GM12865 (cell line): ENCODE data around the gene PRLR.

Source experiments
- DNase-seq: peaks from one replicate; pipeline ENCODE4 v3.0.0; 2010; ENCODE audit warnings: low read depth
- H3K4me3 ChIP-seq: 2 replicates; pipeline ENCODE4 v1.5.1; 2011; ENCODE audit warnings: mild to moderate bottlenecking, low read depth, low read length, control low read depth
- CTCF ChIP-seq: IDR thresholded peaks from 2 replicates; pipeline ENCODE4 v1.5.1; 2011; ENCODE audit warnings: low read length, control low read depth, low read depth, inconsistent platforms; ENCODE audit not compliant: insufficient read depth; ENCODE audit errors: missing control alignments

PRLR gene

GRCh38 chr5:35146406-35146805 lies 83.9 kb downstream of the PRLR start:
- DNase-seq: no peak
- no peak for TF ChIP-seq CTCF
- H3K4me3 ChIP-seq: no peak overlapping the region

DNA sequence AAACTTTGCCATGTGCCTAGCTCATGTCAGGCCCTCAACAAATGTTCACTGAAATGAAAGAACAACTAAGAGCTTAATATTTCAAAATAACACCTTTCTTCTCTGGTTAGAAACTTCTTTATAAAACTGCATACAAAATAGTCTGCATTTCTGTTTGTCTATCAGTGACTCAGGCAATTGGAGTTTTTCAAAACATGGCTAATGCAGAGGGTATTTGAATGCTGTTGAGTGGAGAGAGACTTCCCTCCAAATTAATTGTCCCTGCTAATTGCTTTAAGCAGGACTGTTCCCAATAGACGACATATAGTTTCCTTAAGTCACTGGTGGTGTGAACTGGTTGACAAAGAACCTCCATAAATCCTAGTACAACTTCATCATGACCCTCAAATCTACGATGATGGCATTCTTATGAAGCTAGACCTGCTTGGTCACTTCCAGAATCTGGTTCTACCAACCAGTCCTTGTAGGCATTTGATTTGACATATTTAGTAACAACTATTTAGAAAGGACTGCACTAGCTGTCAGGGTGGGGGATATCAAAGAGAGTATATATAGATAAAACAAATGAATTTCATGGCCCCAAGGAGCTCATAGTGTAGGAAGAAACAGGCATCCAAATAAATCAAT lies 84.5 kb downstream of the PRLR start:
- TF ChIP-seq CTCF: no peak

DNA sequence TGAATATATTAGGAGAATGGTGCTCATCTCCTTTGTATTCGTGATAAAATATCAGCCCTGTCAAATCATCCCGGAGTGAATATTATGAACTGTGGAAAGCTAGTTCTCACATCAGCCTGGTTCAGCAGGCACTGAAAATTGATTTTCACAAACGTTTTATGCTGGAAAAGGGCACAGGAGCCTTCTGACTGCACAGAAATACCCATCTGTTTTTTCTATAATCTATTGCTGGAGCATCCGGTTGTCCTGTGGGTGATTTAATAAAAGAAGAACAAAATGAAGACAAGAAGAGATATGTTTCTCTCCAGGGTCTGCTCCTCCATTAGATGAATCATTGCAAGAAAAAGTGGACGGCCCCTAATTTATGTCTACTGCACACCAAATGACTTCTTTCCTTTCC lies 85.3 kb downstream of the PRLR start:
- TF ChIP-seq CTCF: no peak
- H3K4me3 ChIP-seq: no peak overlapping the region
- no peak for DNase-seq

More for the DNA sequence above, 84.5 kb downstream of the PRLR start:
- no peak overlapping the region for H3K4me3 ChIP-seq
- no peak for DNase-seq

DNA sequence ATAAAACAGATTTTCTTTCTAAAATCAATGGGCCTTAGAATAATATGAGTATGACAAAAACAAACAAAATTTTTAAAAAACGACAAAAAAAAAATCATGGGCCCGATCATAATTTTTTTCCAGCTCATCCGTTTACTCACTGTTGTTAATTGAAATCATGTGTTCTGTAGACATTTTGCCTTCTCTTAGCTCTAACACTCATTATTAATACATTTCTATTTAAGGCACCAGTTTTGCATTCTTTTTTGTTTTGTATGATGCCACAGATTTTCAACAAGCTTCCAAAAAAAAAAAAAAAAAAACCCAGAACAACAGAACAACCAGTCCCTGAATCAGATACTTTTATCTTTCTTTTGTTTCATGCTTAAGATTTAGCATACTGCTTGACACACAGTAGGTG lies 86.4 kb downstream of the PRLR start:
- no peak overlapping the region for H3K4me3 ChIP-seq
- DNase-seq: no peak
- no peak for TF ChIP-seq CTCF

- no peak overlapping the region for H3K4me3 ChIP-seq
- no peak for DNase-seq
- TF ChIP-seq CTCF: no peak
Measured at GRCh38 chr5:35141739-35142138, 88.5 kb downstream of the PRLR start.

GRCh38 chr5:35138232-35138631 lies 92.1 kb downstream of the PRLR start:
- DNase-seq: no peak
- TF ChIP-seq CTCF: no peak
- H3K4me3 ChIP-seq: no peak overlapping the region

- TF ChIP-seq CTCF: no peak
- no peak overlapping the region for H3K4me3 ChIP-seq
- peak; percentile 5 for DNase-seq
Measured at GRCh38 chr5:35136386-35136785, 93.9 kb downstream of the PRLR start.
